ENCODE data around the gene UBE2H.
"Not testable (repeated sequence)": the region's sequence is repeated elsewhere in the genome, so short reads cannot be mapped to it uniquely, and the experiment has no call there.

The UBE2H gene

DNA sequence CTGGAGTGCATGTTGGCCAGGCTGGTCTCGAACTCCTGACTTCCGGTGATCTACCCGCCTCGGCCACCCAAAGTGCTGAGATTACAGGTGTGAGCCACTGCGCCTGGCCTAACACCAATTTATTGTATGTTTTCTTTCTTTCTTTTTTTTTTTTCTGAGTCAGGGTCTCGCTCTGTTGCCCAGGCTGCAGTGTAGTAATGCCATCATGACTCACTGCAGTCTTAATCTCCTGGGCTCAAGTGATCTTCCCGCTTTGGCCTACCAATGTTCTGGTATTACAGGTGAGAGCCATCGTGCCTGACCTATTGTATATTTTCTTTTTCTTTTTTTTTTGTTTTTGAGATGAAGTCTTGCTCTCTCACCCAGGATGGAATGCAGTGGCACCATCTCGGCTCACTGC is 33.8 kb upstream of the UBE2H start:
- ChIA-PET POLR2A (no interaction called here), CTCF (interaction anchor here (2.0 kb wide), 1 partner anchor 156 kb away, joined by 6 read pairs; no protein-coding TSS in a partner anchor)
- TF ChIP-seq, protein P1, sequence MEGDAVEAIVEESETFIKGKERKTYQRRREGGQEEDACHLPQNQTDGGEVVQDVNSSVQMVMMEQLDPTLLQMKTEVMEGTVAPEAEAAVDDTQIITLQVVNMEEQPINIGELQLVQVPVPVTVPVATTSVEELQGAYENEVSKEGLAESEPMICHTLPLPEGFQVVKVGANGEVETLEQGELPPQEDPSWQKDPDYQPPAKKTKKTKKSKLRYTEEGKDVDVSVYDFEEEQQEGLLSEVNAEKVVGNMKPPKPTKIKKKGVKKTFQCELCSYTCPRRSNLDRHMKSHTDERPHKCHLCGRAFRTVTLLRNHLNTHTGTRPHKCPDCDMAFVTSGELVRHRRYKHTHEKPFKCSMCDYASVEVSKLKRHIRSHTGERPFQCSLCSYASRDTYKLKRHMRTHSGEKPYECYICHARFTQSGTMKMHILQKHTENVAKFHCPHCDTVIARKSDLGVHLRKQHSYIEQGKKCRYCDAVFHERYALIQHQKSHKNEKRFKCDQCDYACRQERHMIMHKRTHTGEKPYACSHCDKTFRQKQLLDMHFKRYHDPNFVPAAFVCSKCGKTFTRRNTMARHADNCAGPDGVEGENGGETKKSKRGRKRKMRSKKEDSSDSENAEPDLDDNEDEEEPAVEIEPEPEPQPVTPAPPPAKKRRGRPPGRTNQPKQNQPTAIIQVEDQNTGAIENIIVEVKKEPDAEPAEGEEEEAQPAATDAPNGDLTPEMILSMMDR (IDR thresholded peaks at IDR 0.05; ENCODE audit: control extremely low read depth, extremely low read depth, low read depth, missing control alignments), result no peak
- DNase-seq (ENCODE audit: extremely low spot score), result no peak

GRCh38 chr7:129980667-129981066 is 27.9 kb upstream of the UBE2H start:
- CTCF ChIA-PET, result interaction anchor here (2.1 kb wide), 1 partner anchor 20 kb away, joined by 4 read pairs; no protein-coding TSS in a partner anchor
- no peak for DNase-seq (ENCODE audit: extremely low spot score)
- POLR2A ChIA-PET, result no interaction called here
- TF ChIP-seq, protein P1 (IDR thresholded peaks at IDR 0.05; ENCODE audit: control extremely low read depth, extremely low read depth, low read depth, missing control alignments), result no peak

DNA sequence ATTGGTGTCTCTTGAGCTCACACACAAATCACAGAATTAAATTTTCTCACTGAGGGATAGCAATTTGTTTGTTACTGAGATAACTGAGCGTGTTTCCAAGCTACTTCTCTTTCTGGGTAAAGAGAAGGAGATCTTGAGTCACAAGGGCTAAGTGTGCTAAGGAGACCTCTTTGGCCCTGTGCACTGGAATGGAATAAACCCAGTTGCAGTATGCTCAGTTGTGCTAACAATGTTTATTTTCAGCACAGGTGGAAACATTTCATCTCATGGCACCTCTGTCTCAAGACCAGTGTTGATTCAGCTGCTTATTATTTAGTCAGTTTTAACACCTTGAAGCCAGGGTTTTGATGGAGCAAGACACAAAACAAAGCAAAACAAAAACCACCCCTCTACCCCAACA is 22.5 kb upstream of the UBE2H start:
- DNase-seq (ENCODE audit: extremely low spot score), result no peak
- POLR2A ChIA-PET, result no interaction called here
- TF ChIP-seq, protein P1 (IDR thresholded peaks at IDR 0.05; ENCODE audit: control extremely low read depth, extremely low read depth, low read depth, missing control alignments), result no peak
- CTCF ChIA-PET, result interaction anchor here (1.0 to 1.6 kb wide), 2 partner anchors 9 to 15 kb away, joined by 3 to 4 read pairs; no protein-coding TSS in a partner anchor

GRCh38 chr7:129970816-129971215 is 18.1 kb upstream of the UBE2H start:
- DNase-seq (ENCODE audit: extremely low spot score), result no peak
- TF ChIP-seq, protein P1 (IDR thresholded peaks at IDR 0.05; ENCODE audit: control extremely low read depth, extremely low read depth, low read depth, missing control alignments), result no peak
- CTCF ChIA-PET, result no interaction called here
- POLR2A ChIA-PET, result no interaction called here

DNA sequence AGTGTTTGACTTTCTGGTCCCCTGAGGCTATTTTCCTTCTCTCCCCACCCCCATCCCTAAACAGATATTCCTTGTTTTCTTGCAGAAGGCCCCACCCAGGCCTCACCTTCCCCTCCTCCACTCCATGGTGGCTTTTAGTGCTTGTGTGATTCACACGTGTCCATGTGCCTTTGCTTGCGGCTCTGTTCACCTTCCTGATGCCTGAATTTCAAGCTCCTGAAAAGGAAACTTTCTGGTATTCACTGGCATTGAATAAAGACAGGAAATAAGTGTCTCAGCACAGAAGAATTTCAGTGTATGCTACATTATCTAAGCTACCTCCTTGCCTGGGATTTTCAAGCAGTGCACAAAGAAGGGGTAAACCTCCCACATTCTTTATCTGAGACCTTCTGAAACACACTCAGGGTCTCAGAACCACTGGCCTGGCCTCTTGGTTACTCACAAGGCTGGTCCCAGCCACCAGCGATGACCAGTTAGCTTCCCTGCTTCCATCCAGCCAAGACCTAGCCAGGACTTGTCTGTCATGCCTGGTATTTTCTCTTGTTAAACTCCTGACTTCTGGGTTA is 17.2 kb upstream of the UBE2H start:
- TF ChIP-seq, protein P1 (IDR thresholded peaks at IDR 0.05; ENCODE audit: control extremely low read depth, extremely low read depth, low read depth, missing control alignments), result no peak
- ChIA-PET POLR2A (no interaction called here), CTCF (interaction anchor here (0.7 to 1.0 kb wide), 2 partner anchors 18 to 1537 kb away, joined by 3 to 4 read pairs; no protein-coding TSS in a partner anchor)
- no peak for DNase-seq (ENCODE audit: extremely low spot score)

GRCh38 chr7:129968592-129969383 is 16.0 kb upstream of the UBE2H start:
- ChIA-PET POLR2A (interaction anchor here (0.6 kb wide), 1 partner anchor 21 kb away, joined by 4 read pairs; no protein-coding TSS in a partner anchor), CTCF (no interaction called here)
- TF ChIP-seq, protein P1 (IDR thresholded peaks at IDR 0.05; ENCODE audit: control extremely low read depth, extremely low read depth, low read depth, missing control alignments), result no peak
- DNase-seq (ENCODE audit: extremely low spot score), result no peak

- DNase-seq (ENCODE audit: extremely low spot score); POLR2A ChIA-PET: not testable (repeated sequence)
- CTCF ChIA-PET, result interaction anchor here (0.9 to 1.5 kb wide), 8 partner anchors 12 to 135 kb away, joined by 3 to 6 read pairs (median 3); no protein-coding TSS in a partner anchor
Measured at GRCh38 chr7:129960204-129960475, 7.4 kb upstream of the UBE2H start.

Data from GM10248 (cell line).